Measurements from ENCODE around the gene ARRDC4. TPM values are rescaled to one million over a fixed set of nuclear protein-coding genes. Genes with fewer than 3 reads are reported as not detected.
A peak's percentile ranks its signal among the peaks of the same experiment; 100 is the strongest.

ARRDC4 gene
- total and polyA plus RNA-seq, 2 experiments from 2014 or later = 15.5 to 31.6 TPM

DNA sequence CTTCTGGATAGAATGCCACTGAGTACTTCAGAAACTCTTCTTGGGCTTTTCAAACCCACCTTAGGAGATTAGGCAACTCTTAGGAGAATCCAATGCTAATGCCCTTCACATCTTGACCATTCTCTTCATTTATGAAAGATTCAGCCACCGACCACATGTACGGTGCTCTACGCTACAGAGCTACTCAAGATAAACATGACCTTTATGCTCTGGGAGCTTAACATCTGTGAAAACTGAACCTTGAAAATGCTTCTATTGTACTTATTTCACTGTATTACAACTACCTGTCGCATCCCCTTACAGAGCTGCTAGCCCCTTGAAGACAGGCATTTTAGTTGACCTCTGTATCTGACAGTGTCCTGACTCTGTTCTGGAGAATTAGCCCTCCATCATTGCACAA is 19.5 kb upstream of the ARRDC4 start:
- Histone ChIP-seq H3K79me2 (ENCODE audit: insufficient read depth) (no peaks in the 10 kb centered on the region), H3K4me2 (ENCODE audit: unreplicated experiment) (no peak overlapping the region), H2AFZ (no peak overlapping the region), H3K27ac (no peak overlapping the region), H3K4me3 (no peak overlapping the region), H3F3A (ENCODE audit: insufficient read depth) (no peaks in the 10 kb centered on the region), H3K9me3 (ENCODE audit: low read depth) (no peaks in the 10 kb centered on the region), H4K20me1 (ENCODE audit: insufficient read depth) (no peaks in the 10 kb centered on the region), H3K36me3 (ENCODE audit: low read depth) (no peaks in the 10 kb centered on the region), H3K4me1 (ENCODE audit: insufficient read depth) (no peaks in the 10 kb centered on the region), H3K9ac (no peak overlapping the region), H3K27me3 (replicated peaks; ENCODE audit: insufficient read depth) (no peaks in the 10 kb centered on the region; the same call in 1 of the 2 replicates), H3K9me2 (ENCODE audit: insufficient read depth) (no peaks in the 10 kb centered on the region)
- in situ Hi-C loops (cut with MboI) = no loop called here
- DNase-seq = no peak
- 73% methylated on average over 4 of the region's 4 CpGs for WGBS, 2 experiments (ENCODE audit: low coverage in 1 of 2, low lambda C conversion rate in 2 of 2, missing lambda C conversion rate in 2 of 2)
- no peak for TF ChIP-seq EZH2phosphoT487 (IDR thresholded peaks at IDR 0.05; ENCODE audit: insufficient read depth, low read depth)
- TF ChIP-seq EZH2 (IDR thresholded peaks at IDR 0.05; ENCODE audit: insufficient read depth, poor library complexity, severe bottlenecking) = no peak

DNA sequence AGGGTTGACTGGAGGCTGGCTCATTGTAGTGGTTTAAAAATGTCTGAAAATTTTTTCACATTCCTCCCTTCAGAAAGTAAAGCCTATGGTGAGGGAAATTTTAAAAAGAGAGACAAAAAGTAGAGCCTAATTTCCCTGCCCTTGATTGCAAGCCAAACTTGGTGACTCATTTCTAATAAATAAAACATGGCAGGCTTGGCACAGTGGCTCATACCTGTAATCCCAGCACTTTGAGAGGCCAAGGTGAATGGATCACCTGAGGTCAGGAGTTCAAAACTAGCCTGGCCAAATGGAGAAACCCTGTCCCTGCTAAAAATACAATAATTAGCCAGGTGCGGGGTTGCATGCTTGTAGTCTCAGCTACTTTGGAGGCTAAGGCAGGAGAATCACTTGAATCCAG is 18.9 kb upstream of the ARRDC4 start:
- Histone ChIP-seq H3K9me3 (ENCODE audit: low read depth) (no peaks in the 10 kb centered on the region), H3K36me3 (ENCODE audit: low read depth) (no peaks in the 10 kb centered on the region), H3K4me2 (ENCODE audit: unreplicated experiment) (no peak overlapping the region), H3K79me2 (ENCODE audit: insufficient read depth) (no peaks in the 10 kb centered on the region), H3K27me3 (replicated peaks; ENCODE audit: insufficient read depth) (no peaks in the 10 kb centered on the region; the same call in 1 of the 2 replicates), H2AFZ (no peak overlapping the region), H3K9me2 (ENCODE audit: insufficient read depth) (no peaks in the 10 kb centered on the region), H4K20me1 (ENCODE audit: insufficient read depth) (no peaks in the 10 kb centered on the region), H3K4me3 (no peak overlapping the region), H3F3A (ENCODE audit: insufficient read depth) (no peaks in the 10 kb centered on the region), H3K27ac (no peak overlapping the region), H3K4me1 (ENCODE audit: insufficient read depth) (no peaks in the 10 kb centered on the region), H3K9ac (no peak overlapping the region)
- TF ChIP-seq EZH2phosphoT487 (IDR thresholded peaks at IDR 0.05; ENCODE audit: insufficient read depth, low read depth) (no peak), EZH2 (IDR thresholded peaks at IDR 0.05; ENCODE audit: insufficient read depth, poor library complexity, severe bottlenecking) (no peak)
- no peak for DNase-seq
- in situ Hi-C loops (cut with MboI) = no loop called here
- WGBS, 2 experiments (ENCODE audit: low coverage in 1 of 2, low lambda C conversion rate in 2 of 2, missing lambda C conversion rate in 2 of 2) = 59% methylated on average over 1 of the region's 1 CpG

DNA sequence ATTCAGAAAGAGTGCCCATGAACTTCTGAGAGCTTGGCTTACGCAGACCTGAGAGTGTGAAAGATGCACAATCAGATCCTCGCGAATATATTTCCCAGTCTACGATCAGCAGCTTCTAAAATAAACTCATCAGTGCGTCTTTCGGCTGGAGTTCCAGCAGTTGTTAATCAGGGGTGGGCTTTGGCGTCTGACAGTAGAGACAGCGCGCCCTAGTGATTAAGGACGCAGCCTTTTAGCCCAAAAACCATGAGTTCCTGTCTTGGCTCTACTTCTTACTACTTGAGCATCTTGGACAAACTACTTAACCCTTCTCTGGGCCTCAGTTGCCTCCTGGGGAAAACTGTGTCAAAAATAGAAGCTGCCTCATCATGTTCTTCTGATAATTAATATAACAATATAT is 15.8 kb upstream of the ARRDC4 start:
- Histone ChIP-seq H2AFZ (peak overlapping the region; percentile 25; the same call in 1 of the 2 replicates), H3K4me2 (ENCODE audit: unreplicated experiment) (no peak overlapping the region), H3K36me3 (ENCODE audit: low read depth) (no peaks in the 10 kb centered on the region), H3K27ac (no peak overlapping the region), H3K9me3 (ENCODE audit: low read depth) (no peaks in the 10 kb centered on the region), H3F3A (ENCODE audit: insufficient read depth) (no peaks in the 10 kb centered on the region), H3K27me3 (replicated peaks; ENCODE audit: insufficient read depth) (no peaks in the 10 kb centered on the region; the same call in 1 of the 2 replicates), H3K9ac (no peak overlapping the region), H3K4me3 (no peak overlapping the region), H3K79me2 (ENCODE audit: insufficient read depth) (no peaks in the 10 kb centered on the region), H3K9me2 (ENCODE audit: insufficient read depth) (no peaks in the 10 kb centered on the region), H4K20me1 (ENCODE audit: insufficient read depth) (no peaks in the 10 kb centered on the region), H3K4me1 (ENCODE audit: insufficient read depth) (no peaks in the 10 kb centered on the region)
- TF ChIP-seq EZH2 (IDR thresholded peaks at IDR 0.05; ENCODE audit: insufficient read depth, poor library complexity, severe bottlenecking) = no peak
- in situ Hi-C loops (cut with MboI) = no loop called here
- DNase-seq = no peak
- WGBS, 2 experiments (ENCODE audit: low coverage in 1 of 2, low lambda C conversion rate in 2 of 2, missing lambda C conversion rate in 2 of 2) = 11 to 12% methylated on average over 10 of the region's 10 CpGs

DNA sequence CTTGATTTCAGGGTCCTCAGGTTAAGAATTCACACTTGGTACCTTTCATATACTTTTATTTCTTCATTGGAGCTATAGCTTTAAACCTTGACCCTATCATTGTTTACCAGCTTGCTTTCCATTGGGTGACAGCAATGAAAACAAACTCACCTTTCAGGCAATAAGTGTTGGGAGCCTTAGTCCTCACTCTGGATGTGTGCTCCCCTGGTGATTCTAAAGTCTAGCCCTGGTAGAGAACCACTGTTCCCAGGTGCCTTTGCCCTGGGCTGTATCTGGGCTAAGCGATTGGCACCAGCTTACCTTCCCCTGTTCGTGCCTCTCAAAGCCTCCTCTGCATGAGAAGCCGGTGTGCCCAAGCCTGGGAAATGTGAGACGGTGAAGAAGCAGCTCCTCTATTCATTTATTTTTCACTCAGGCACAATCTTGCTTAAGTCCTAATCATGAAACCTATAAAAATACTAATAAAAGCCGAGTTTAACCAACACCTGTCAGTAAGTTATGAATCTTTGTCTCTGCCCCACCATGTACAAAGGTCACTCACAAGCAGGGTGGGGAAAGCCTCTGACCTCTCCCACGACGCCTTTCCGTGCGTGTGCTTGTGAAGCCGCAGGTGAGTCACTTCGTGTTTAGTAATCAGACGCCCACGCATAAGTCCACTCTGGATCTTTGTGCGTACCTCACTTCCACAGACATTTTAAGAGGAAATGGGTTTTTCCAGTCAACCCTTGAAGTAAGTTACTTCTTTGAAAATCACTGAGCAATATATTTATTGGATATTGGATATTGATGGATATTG is 12.8 kb upstream of the ARRDC4 start:
- H3F3A ChIP-seq (ENCODE audit: insufficient read depth) = no peaks in the 10 kb centered on the region
- H3K4me2 ChIP-seq (ENCODE audit: unreplicated experiment) = no peak overlapping the region
- in situ Hi-C loops (cut with MboI) = no loop called here
- H3K27ac ChIP-seq = no peak overlapping the region
- no peaks in the 10 kb centered on the region for H3K9me2 ChIP-seq (ENCODE audit: insufficient read depth)
- 65 to 68% methylated on average over 14 of the region's 14 CpGs for WGBS, 2 experiments (ENCODE audit: low coverage in 1 of 2, low lambda C conversion rate in 2 of 2, missing lambda C conversion rate in 2 of 2)
- H3K4me3 ChIP-seq = no peak overlapping the region
- H3K9ac ChIP-seq = no peak overlapping the region
- H3K79me2 ChIP-seq (ENCODE audit: insufficient read depth) = no peaks in the 10 kb centered on the region
- no peaks in the 10 kb centered on the region; the same call in 1 of the 2 replicates for H3K27me3 ChIP-seq (replicated peaks; ENCODE audit: insufficient read depth)
- H3K9me3 ChIP-seq (ENCODE audit: low read depth) = no peaks in the 10 kb centered on the region
- no peak overlapping the region for H2AFZ ChIP-seq
- TF ChIP-seq EZH2phosphoT487 (IDR thresholded peaks at IDR 0.05; ENCODE audit: insufficient read depth, low read depth) = no peak
- no peak for TF ChIP-seq EZH2 (IDR thresholded peaks at IDR 0.05; ENCODE audit: insufficient read depth, poor library complexity, severe bottlenecking)
- no peaks in the 10 kb centered on the region for H4K20me1 ChIP-seq (ENCODE audit: insufficient read depth)
- no peaks in the 10 kb centered on the region for H3K4me1 ChIP-seq (ENCODE audit: insufficient read depth)
- no peaks in the 10 kb centered on the region for H3K36me3 ChIP-seq (ENCODE audit: low read depth)
- peak; percentile 15 for DNase-seq
